Measurements from ENCODE around the gene PLXNB2. TPM values are rescaled to one million over a fixed set of nuclear protein-coding genes. Genes with fewer than 3 reads are reported as not detected.

Gene PLXNB2
- polyA plus RNA-seq, 1 donor from 2014 or later = 38.6 TPM

GRCh38 chr22:50256258-50256862 lies 51.1 kb downstream of the PLXNB2 start:
- H3K9me2 ChIP-seq (ENCODE audit: insufficient read depth, low read length) = no peaks in the 10 kb centered on the region
- H3K4me2 ChIP-seq (ENCODE audit: low read length) = no peak overlapping the region
- no peaks in the 10 kb centered on the region for H3K27me3 ChIP-seq (ENCODE audit: insufficient read depth, low read depth, low read length)
- H3K36me3 ChIP-seq (ENCODE audit: insufficient read depth, low read length) = no peaks in the 10 kb centered on the region
- H3K9me3 ChIP-seq (ENCODE audit: low read length) = no peaks in the 10 kb centered on the region
- no peak for TF ChIP-seq CTCF (IDR thresholded peaks at IDR 0.05; ENCODE audit: poor library complexity, severe bottlenecking)
- TF ChIP-seq REST (IDR thresholded peaks at IDR 0.05; ENCODE audit: borderline replicate concordance) = no peak
- no peak for TF ChIP-seq TAF1 (IDR thresholded peaks at IDR 0.05; ENCODE audit: low read depth)
- TF ChIP-seq SMC3 (conservative IDR thresholded peaks at IDR 0.05; ENCODE audit: poor library complexity) = no peak
- no peak for TF ChIP-seq EZH2 (IDR thresholded peaks at IDR 0.05; ENCODE audit: borderline replicate concordance, insufficient read depth, low read length, poor library complexity, severe bottlenecking)
- no peak for TF ChIP-seq EP300 (conservative IDR thresholded peaks at IDR 0.05; ENCODE audit: poor library complexity, severe bottlenecking)
- TF ChIP-seq RAD21 (conservative IDR thresholded peaks at IDR 0.05) = no peak
- TF ChIP-seq MXI1 (conservative IDR thresholded peaks at IDR 0.05; ENCODE audit: poor library complexity, severe bottlenecking) = no peak
- TF ChIP-seq POLR2AphosphoS5 (IDR thresholded peaks at IDR 0.05) = no peak
- H3K9ac ChIP-seq (ENCODE audit: low read length) = no peak overlapping the region
- H4K20me1 ChIP-seq (ENCODE audit: insufficient read depth) = no peaks in the 10 kb centered on the region
- peaks cover 6% of the 10 kb centered on the region for H3K79me2 ChIP-seq (replicated peaks; ENCODE audit: insufficient read depth, low read length)
- H3F3A ChIP-seq (ENCODE audit: insufficient read depth, low read length, poor library complexity, severe bottlenecking) = no peaks in the 10 kb centered on the region
- no peak overlapping the region for H3K4me3 ChIP-seq (ENCODE audit: low read length)
- H3K27ac ChIP-seq (ENCODE audit: low read length) = no peak overlapping the region
- no peak overlapping the region for H2AFZ ChIP-seq (ENCODE audit: low read depth, low read length)

- no peaks in the 10 kb centered on the region for H3K9me3 ChIP-seq (ENCODE audit: low read length)
- no peaks in the 10 kb centered on the region for H4K20me1 ChIP-seq (ENCODE audit: insufficient read depth)
- H3K4me2 ChIP-seq (ENCODE audit: low read length) = no peak overlapping the region
- no peak for TF ChIP-seq RAD21 (conservative IDR thresholded peaks at IDR 0.05)
- TF ChIP-seq POLR2AphosphoS5 (IDR thresholded peaks at IDR 0.05) = no peak
- TF ChIP-seq EP300 (conservative IDR thresholded peaks at IDR 0.05; ENCODE audit: poor library complexity, severe bottlenecking) = no peak
- no peak for TF ChIP-seq CTCF (IDR thresholded peaks at IDR 0.05; ENCODE audit: poor library complexity, severe bottlenecking)
- TF ChIP-seq TAF1 (IDR thresholded peaks at IDR 0.05; ENCODE audit: low read depth) = no peak
- no peak for TF ChIP-seq SMC3 (conservative IDR thresholded peaks at IDR 0.05; ENCODE audit: poor library complexity)
- TF ChIP-seq REST (IDR thresholded peaks at IDR 0.05; ENCODE audit: borderline replicate concordance) = no peak
- TF ChIP-seq MXI1 (conservative IDR thresholded peaks at IDR 0.05; ENCODE audit: poor library complexity, severe bottlenecking) = no peak
- no peak for TF ChIP-seq EZH2 (IDR thresholded peaks at IDR 0.05; ENCODE audit: borderline replicate concordance, insufficient read depth, low read length, poor library complexity, severe bottlenecking)
- peaks cover 3% of the 10 kb centered on the region for H3K79me2 ChIP-seq (replicated peaks; ENCODE audit: insufficient read depth, low read length)
- no peaks in the 10 kb centered on the region for H3K36me3 ChIP-seq (ENCODE audit: insufficient read depth, low read length)
- H3F3A ChIP-seq (ENCODE audit: insufficient read depth, low read length, poor library complexity, severe bottlenecking) = no peaks in the 10 kb centered on the region
- H3K9me2 ChIP-seq (ENCODE audit: insufficient read depth, low read length) = no peaks in the 10 kb centered on the region
- no peak overlapping the region for H3K9ac ChIP-seq (ENCODE audit: low read length)
- no peak overlapping the region for H3K4me3 ChIP-seq (ENCODE audit: low read length)
- no peaks in the 10 kb centered on the region for H3K27me3 ChIP-seq (ENCODE audit: insufficient read depth, low read depth, low read length)
- H3K27ac ChIP-seq (ENCODE audit: low read length) = no peak overlapping the region
- H2AFZ ChIP-seq (ENCODE audit: low read depth, low read length) = no peak overlapping the region
Measured at GRCh38 chr22:50255607-50256006, 51.8 kb downstream of the PLXNB2 start.

Data from neural cell (in vitro differentiated cells).